Ramos (cell line): Measurements from ENCODE around the gene SUFU.

Experiments used
- in situ Hi-C: fragments of 300-500 bp; cut with MboI; formaldehyde crosslinking; loops from one replicate; pipeline ENCODE4 v1.14.3; 2022; ENCODE audit warnings: low sequenced_read_pairs; ENCODE audit not compliant: unreplicated experiment

Gene SUFU

GRCh38 chr10:102612964-102613275 lies 109.1 kb downstream of the SUFU start:
- in situ Hi-C loops: no loop called here

- in situ Hi-C loops: no loop called here
Measured at GRCh38 chr10:102613286-102613685, 109.5 kb downstream of the SUFU start.

DNA sequence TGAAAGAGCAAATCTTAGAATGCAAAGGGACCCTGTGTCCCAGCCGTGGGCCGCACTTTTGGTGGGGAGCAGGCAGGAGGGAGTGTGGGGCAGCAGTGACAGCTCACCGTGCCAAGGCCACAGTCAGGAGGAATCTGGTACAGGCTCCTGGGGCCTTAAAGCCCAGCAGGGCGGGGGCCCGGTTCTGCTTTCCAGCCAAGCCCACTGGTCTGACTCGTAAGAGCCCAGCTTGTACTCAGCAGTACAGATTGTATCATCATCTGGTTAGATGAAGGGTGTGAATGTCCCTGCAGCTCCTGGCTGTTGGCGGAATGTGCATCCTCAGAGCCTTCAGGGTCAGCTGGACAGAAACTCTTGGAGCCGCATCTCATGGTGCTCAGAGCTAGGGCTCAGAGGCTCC lies 110.0 kb downstream of the SUFU start:
- in situ Hi-C loops: no loop called here

DNA sequence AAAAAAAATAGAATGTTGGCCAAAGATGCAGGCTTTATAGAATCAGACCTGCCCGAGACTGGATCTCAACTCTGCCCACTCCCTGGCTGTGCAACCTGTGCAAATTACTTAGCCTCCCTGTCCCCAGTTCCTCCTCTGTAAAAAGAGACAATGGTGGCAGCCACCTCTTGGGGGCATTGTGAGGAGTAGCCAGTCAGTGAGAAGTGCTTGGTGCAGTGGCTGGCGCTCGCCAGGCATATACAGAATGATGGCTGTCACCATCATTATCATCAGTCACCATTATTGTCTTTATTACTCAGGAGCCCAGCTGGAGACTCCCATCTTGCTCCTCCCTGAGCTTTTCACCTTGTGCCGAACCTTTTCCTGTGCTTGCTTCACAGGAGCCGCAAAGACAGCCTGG lies 111.1 kb downstream of the SUFU start:
- in situ Hi-C loops: no loop called here

DNA sequence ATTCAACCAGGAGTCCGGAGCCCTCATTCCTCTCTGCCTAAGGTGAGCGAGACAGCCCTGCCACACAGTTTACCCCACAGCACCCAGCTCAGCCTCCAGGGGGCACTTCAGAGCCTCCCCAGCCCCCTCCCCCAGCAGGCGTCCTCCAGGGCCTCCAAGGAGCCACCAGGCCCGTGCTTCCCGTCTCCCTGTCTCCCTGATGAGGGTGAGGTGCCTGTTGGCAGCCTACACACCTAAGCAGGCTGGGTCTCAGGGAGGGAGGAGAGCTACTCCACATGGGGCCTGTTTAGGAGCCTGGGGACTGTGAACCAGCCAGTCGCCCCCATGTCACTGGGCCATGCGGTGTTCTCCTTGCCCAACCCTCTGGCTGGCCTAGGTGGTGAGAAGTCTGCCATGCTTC lies 111.6 kb downstream of the SUFU start:
- in situ Hi-C loops: no loop called here

DNA sequence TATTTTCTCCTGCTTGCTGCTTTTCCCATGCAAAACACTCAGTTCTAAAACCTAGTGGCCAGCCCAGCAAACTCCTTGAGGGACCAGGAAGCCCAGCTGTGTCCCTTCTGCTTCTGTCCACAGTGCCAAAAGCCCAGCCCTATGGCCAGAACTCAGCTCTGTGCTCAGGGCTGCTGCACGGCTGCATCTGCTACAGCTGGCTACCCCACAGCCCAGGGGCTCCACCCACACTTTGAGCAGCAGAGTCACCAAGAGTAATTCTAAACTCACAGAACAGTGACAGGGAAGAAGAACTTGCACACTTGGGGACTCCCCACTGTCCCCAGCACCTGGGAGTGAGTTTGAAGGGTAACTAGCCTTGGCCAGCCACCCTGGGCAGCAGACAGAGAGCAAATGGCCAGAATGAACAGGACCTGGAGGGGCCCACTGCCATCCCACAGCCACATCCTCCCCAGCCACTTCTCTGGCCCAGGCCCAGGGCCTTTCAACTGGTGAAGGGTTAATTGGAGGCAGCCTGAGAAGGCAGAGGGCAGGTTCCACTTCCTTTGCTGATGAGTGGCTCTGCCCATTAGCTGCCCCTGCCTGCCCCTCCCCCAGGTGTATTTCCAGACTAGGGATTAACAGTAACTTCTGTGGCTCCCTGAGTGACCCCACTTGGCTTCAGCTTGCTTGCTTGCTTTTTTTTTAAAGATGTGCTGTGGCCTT lies 112.4 kb downstream of the SUFU start:
- in situ Hi-C loops: no loop called here

DNA sequence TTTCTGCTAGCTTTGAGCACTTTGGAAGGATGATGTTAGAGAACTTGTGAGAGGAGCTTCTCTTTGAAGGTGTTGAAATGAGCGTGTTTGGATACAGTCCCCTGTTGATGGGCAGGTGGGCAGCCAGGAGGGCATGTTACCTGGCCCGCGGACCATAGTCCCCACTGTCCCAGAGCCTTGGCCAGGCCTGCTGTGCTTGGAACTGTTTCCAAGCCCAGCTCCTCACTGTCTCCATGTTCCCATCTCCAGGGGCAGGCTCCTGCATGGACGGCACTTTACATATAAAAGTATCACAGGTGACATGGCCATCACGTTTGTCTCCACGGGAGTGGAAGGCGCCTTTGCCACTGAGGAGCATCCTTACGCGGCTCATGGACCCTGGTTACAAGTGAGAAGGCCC lies 113.3 kb downstream of the SUFU start:
- in situ Hi-C loops: no loop called here

GRCh38 chr10:102617816-102618215 lies 114.0 kb downstream of the SUFU start:
- in situ Hi-C loops: no loop called here

- in situ Hi-C loops: no loop called here
Measured at GRCh38 chr10:102619281-102619981, 115.7 kb downstream of the SUFU start.

- in situ Hi-C loops: no loop called here
Measured at GRCh38 chr10:102620138-102620590, 116.4 kb downstream of the SUFU start.

GRCh38 chr10:102620591-102621442 lies 117.0 kb downstream of the SUFU start:
- in situ Hi-C loops: no loop called here

DNA sequence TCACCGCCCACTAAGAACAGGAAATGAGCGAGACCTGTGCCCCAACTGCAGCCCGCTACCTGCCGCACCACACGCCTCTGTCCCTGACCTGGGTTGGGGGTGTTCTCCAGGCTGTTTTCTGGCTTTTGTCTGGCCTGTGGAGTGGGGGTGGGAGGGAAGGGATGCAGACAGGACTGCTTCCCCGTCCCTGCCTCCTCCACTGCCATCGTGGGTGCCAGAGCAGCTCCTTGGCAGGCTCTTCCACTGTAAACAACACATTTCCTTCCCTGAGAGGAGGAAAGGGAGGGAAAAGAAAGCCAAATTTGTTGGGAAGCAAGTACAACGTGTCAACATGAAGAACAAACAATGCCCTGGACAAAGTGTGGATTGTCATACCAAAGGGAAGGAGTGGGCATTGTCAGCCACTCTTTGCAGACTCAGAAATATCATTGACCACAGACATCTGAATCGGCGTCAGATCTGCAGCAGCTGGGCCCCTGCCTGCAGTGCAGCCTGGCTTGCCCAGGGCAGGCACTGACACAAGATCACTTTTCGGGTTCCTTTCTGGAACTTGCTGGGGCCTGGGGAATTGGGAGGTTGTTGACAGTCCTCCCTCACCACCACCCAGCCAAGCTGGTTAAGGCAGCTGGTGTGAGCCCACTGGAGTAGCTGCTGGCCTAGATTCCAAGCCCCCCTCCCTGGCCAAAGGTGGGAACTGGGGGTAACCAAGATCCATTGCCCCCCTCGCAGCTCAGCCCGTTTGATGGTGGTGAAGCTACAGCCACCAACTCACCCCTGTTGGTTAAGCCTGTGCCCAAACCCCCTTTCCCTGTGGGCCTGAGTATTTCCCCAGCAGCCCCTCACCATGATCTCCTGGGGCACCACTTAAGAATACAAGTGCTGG lies 117.9 kb downstream of the SUFU start:
- in situ Hi-C loops: no loop called here

DNA sequence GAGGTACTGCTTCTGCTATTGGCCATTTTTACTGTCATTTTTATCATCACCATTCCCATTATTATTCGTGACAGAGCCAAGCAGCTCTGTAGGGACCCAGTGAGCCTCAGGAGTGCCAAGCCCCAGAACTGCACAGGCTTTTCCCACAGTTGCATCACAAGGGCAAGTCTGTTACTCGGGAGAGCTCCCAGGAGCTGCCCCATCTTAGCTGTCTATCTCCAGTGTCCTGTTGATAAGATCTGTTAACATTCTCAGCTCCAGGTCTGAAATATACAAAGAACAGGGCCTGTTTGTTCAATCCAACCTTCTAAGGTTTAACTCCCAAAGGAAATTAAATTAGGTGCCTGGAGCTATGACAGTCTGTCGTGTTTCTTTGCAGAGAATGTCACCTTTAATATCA lies 120.3 kb downstream of the SUFU start:
- in situ Hi-C loops: no loop called here

DNA sequence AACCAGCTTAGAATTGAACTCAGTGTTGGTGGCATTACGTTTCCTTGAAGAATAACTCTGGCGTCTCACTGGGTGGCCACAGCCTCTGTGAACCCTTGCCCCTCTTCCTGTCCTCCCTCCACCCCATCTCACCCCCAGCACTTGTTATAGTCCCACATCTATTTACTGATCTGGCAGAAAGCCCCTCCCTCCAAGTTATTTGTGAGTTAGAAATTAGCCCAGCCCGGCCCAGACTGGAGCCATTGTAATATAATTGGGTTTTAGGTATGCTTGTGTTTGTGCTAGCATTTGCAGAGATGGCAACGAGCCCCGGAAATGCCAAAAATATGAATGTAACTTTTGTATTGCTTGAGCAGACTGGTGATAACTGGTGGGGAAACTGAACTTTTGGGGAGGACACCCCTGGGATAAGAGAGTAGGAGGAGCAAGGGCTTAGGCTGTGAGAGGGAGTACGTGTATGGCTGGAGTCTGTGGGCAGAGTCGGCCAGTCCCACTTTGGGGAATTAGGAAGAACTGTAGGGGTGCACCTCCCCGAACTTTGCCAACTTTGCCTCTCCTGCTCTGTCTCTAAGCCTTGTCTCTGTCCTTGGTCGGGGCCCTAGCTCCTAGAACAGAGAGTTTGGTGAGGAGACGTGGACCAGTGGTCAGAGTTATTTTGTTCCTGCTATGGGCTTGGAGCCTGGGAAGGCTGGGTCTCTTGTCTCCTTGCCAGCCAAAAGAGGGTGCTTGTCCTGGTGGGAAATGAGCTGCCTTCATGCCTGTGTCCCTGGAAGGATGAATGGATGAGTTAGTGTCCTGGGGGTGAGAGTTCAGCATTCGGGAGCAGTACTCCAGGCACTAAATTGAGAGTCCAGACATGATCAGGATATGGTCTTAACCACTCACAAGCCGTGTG lies 121.2 kb downstream of the SUFU start:
- in situ Hi-C loops: no loop called here

GRCh38 chr10:102626026-102626685 lies 122.4 kb downstream of the SUFU start:
- in situ Hi-C loops: no loop called here

GRCh38 chr10:102627291-102627735 lies 123.5 kb downstream of the SUFU start:
- in situ Hi-C loops: no loop called here

- in situ Hi-C loops: no loop called here
Measured at GRCh38 chr10:102627736-102628293, 124.0 kb downstream of the SUFU start.

DNA sequence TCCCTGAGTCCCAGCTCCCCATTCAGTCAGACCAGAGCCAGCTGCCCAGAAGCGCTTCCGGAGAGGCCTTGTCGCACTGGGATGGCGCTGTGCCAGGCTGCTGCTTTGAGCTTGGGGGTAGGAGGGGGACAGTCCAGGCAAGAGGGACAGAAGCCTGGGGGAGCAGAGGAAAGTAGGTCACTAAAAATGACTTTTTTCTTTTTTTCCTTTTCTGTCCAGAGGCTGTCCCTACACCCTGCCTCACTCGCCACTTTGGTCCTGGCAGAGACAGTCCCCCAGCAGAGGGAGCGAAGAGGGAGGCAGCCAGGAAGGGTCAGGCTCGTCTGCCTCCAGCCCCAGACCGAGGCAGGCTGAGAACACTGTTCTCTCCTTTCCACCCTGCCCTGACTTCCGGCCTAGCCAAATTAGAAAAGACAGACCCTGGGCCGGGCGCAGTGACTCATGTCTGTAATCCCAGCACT lies 124.7 kb downstream of the SUFU start:
- in situ Hi-C loops: no loop called here
